Stomach (tissue), 9 donors: ENCODE measurements around the gene KRTAP19-4. TPM values are rescaled to one million over a fixed set of nuclear protein-coding genes. Genes with fewer than 3 reads are reported as not detected.

Experiments used
- DNase-seq, 2 donors: peaks; one replicate each; pipeline versions ENCODE4 v3.0.0 to v3.0.0-alpha.2; 2013 to 2019
- H3K27ac ChIP-seq, 5 donors: fragments of 200-600 bp in 4 of 5; sonication (generic) in 4 of 5; one replicate each; pipeline ENCODE4 v1.5.1; 2013 to 2019; ENCODE audit warnings: mild to moderate bottlenecking in 1 of 5, moderate library complexity in 1 of 5
- H3K27me3 ChIP-seq, 3 donors: fragments of 200-600 bp; sonication (generic); one replicate each; pipeline ENCODE4 v1.5.1; 2017 to 2019; ENCODE audit warnings: mixed run types in 1 of 3
- H3K36me3 ChIP-seq, 4 donors: fragments of 200-600 bp; sonication (generic); 1 replicate in 3 of 4; 2 replicates in 1 of 4; pipeline ENCODE4 v1.5.1; 2016 to 2019
- H3K4me1 ChIP-seq, 4 donors: fragments of 200-600 bp; sonication (generic); one replicate each; pipeline ENCODE4 v1.5.1; 2016 to 2019
- H3K4me3 ChIP-seq, 4 donors: fragments of 200-600 bp; sonication (generic) in 3 of 4; one replicate each; pipeline ENCODE4 v1.5.1; 2016 to 2019; ENCODE audit warnings: mild to moderate bottlenecking in 1 of 4
- H3K9me3 ChIP-seq, 4 donors: fragments of 200-600 bp; sonication (generic); one replicate each; pipeline ENCODE4 v1.5.1; 2016 to 2019
- CTCF ChIP-seq, 7 experiments: fragments of 450-650 bp in 4 of 7; fragments of 200-600 bp in 3 of 7; sonication (generic) in 3 of 7; IDR thresholded peaks; one replicate each; pipeline ENCODE4 v1.5.1; 2016 to 2019; ENCODE audit warnings: antibody characterized with exemption in 7 of 7, control low read depth in 2 of 7, mild to moderate bottlenecking in 1 of 7
- EP300 ChIP-seq: sonication (generic); formaldehyde crosslinking; IDR thresholded peaks from one replicate; pipeline ENCODE4 v1.6.1; 2017; ENCODE audit warnings: antibody characterized with exemption
- POLR2A ChIP-seq, 4 donors: fragments of 450-650 bp; IDR thresholded peaks; one replicate each; pipeline ENCODE4 v1.6.1; 2016; ENCODE audit warnings: antibody characterized with exemption in 4 of 4, control low read depth in 2 of 4, mild to moderate bottlenecking in 1 of 4, moderate library complexity in 1 of 4
- POLR2AphosphoS5 ChIP-seq, 3 donors: sonication (generic); formaldehyde crosslinking; IDR thresholded peaks; one replicate each; pipeline ENCODE4 v1.6.1; 2016; ENCODE audit warnings: antibody characterized with exemption in 3 of 3
- WGBS, 5 donors: extraction: QIAGEN DNeasy Blood & Tissue Kit in 3 of 5; methylation state at CpG; one replicate each; pipeline versions ENCODE4 v1.1.5 to v1.1.7; 2013 to 2018; 5-methylcytosine and 5-hydroxymethylcytosine counted together
- intact Hi-C: fragments of 100-400 bp; cut with DNase I; formaldehyde crosslinking; loops from one replicate; pipeline ENCODE4 v1.15.1; 2023; ENCODE audit warnings: low total_unique reads
- polyA plus RNA-seq, 3 donors: library from polyadenylated mRNA; stranded (reverse); fragments of 200-250 nt; gene quantifications; one replicate each; pipeline ENCODE4 v1.2.3, GENCODE V29; 2013
- total RNA-seq, 5 donors: library from RNA; depleted of rRNA; stranded (reverse); fragments of >200 nt; gene quantifications; one replicate each; pipeline versions ENCODE4 v1.1.0 to v1.2.3, GENCODE V29; 2014 to 2016
- donor health status: healthy with polysubstance abuse.
- donor health status: Bipolar disorder and iron deficiency.
- donor health status: healthy.

Gene KRTAP19-4
- total and polyA plus RNA-seq, 8 donors = not detected

DNA sequence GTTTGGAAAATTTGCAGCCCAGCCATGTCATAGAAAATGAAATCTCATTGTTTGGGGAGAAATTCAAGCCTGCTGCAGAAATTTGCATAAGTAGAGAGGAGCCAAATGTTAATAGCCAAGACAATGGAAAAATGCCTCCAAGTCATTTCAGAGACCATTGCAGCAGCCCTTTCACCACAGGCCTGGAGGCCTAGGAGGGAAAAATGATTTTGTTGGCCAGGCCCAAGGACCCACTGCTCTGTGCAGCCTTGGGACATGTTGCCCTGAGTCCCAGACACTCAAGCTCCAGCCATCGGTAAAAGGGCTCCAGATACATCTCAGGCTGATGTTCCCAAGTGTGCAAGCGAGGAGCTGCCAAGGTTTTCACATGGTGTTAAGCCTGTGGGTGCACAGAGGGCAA is 10.8 kb downstream of the KRTAP19-4 start:
- no peaks in the 10 kb centered on the region for H3K4me1 ChIP-seq
- TF ChIP-seq EP300 (no peak), CTCF (IDR thresholded peaks at IDR 0.05) (no peak), POLR2AphosphoS5 (IDR thresholded peaks at IDR 0.05) (no peak), POLR2A (IDR thresholded peaks at IDR 0.05) (no peak)
- no peak for DNase-seq
- H3K27me3 ChIP-seq = no peaks in the 10 kb centered on the region
- peaks cover 0 to 35% (median 20%) of the 10 kb centered on the region in 4 donors for H3K9me3 ChIP-seq
- WGBS, 5 donors = 39 to 68% (median 49%) methylated on average over 2 of the region's 2 CpGs
- no peak overlapping the region for H3K27ac ChIP-seq
- H3K4me3 ChIP-seq = no peak overlapping the region
- H3K36me3 ChIP-seq = no peaks in the 10 kb centered on the region
- intact Hi-C loops = no loop called here

- Histone ChIP-seq H3K36me3 (no peaks in the 10 kb centered on the region), H3K27ac (no peak overlapping the region), H3K9me3 (peaks cover 0 to 19% (median 14%) of the 10 kb centered on the region in 4 donors), H3K4me1 (no peaks in the 10 kb centered on the region), H3K27me3 (no peaks in the 10 kb centered on the region), H3K4me3 (no peak overlapping the region)
- TF ChIP-seq POLR2AphosphoS5 (IDR thresholded peaks at IDR 0.05) = no peak
- TF ChIP-seq CTCF (IDR thresholded peaks at IDR 0.05) = no peak
- no peak for TF ChIP-seq EP300
- TF ChIP-seq POLR2A (IDR thresholded peaks at IDR 0.05) = no peak
- intact Hi-C loops = no loop called here
- DNase-seq = no peak
- WGBS, 5 donors = 68 to 77% (median 72%) methylated on average over 2 of the region's 2 CpGs
Measured at GRCh38 chr21:30482130-30482529, 14.8 kb downstream of the KRTAP19-4 start.

- Histone ChIP-seq H3K4me1 (no peaks in the 10 kb centered on the region), H3K27ac (no peak within 1 kb of the TSS), H3K36me3 (no peaks in the 10 kb centered on the region), H3K9me3 (peaks cover 0 to under 1% (median 0%) of the 10 kb centered on the region in 4 donors), H3K27me3 (no peaks in the 10 kb centered on the region), H3K4me3 (no peak within 1 kb of the TSS)
- intact Hi-C loops = no loop called here
- WGBS, 5 donors = 59 to 90% (median 85%) methylated on average over 1 to 7 of the region's 7 CpGs
- TF ChIP-seq POLR2AphosphoS5 (IDR thresholded peaks at IDR 0.05) = no peak
- no peak for TF ChIP-seq CTCF (IDR thresholded peaks at IDR 0.05)
- no peak for TF ChIP-seq POLR2A (IDR thresholded peaks at IDR 0.05)
- no peak for TF ChIP-seq EP300
- no peak for DNase-seq
Measured at GRCh38 chr21:30480145-30480544, 16.8 kb downstream of the KRTAP19-4 start, which contains the start of gene KRTAP19-1. Gene KRTAP19-1 (minus strand): TSS chr21:30480367. CDS start chr21:30480317, 50 bp downstream.

DNA sequence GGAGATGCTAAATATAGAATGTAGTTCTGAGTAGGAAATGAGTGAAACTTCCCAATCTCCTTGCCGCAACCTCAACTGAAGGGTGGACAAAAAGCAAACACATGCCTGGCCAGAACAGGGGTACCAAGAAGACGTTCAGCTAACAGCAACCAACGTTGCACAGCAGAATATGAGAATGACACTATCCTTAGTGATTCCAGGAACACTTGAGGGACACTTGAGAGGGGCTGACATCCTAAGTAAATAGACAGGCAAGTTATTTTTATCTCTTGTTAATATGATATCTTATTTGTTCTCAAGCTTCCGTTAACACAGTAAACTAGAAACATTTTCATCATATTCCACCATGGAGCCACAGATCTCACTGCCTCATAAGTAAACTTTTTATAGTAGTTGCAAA is 17.7 kb downstream of the KRTAP19-4 start:
- Histone ChIP-seq H3K9me3 (peaks cover 0 to 4% (median 0%) of the 10 kb centered on the region in 4 donors), H3K27ac (no peak overlapping the region), H3K36me3 (no peaks in the 10 kb centered on the region), H3K4me1 (no peaks in the 10 kb centered on the region), H3K27me3 (no peaks in the 10 kb centered on the region), H3K4me3 (no peak overlapping the region)
- DNase-seq = no peak
- 63 to 72% (median 69%) methylated on average over 4 of the region's 4 CpGs for WGBS, 5 donors
- TF ChIP-seq POLR2AphosphoS5 (IDR thresholded peaks at IDR 0.05) (no peak), POLR2A (IDR thresholded peaks at IDR 0.05) (no peak), EP300 (no peak), CTCF (IDR thresholded peaks at IDR 0.05) (no peak)
- intact Hi-C loops = no loop called here
